GM18868 (cell line): Measurements from ENCODE around the gene TUBA1C.
"Not testable (repeated sequence)": the region's sequence is repeated elsewhere in the genome, so short reads cannot be mapped to it uniquely, and the experiment has no call there.

Experiments
- ATAC-seq: cut with Tn5 transposase; IDR thresholded peaks from one replicate; pipeline ENCODE4 v1.9.1; 2021; ENCODE audit warnings: mild to moderate bottlenecking, moderate library complexity; ENCODE audit not compliant: unreplicated experiment

Gene TUBA1C

DNA sequence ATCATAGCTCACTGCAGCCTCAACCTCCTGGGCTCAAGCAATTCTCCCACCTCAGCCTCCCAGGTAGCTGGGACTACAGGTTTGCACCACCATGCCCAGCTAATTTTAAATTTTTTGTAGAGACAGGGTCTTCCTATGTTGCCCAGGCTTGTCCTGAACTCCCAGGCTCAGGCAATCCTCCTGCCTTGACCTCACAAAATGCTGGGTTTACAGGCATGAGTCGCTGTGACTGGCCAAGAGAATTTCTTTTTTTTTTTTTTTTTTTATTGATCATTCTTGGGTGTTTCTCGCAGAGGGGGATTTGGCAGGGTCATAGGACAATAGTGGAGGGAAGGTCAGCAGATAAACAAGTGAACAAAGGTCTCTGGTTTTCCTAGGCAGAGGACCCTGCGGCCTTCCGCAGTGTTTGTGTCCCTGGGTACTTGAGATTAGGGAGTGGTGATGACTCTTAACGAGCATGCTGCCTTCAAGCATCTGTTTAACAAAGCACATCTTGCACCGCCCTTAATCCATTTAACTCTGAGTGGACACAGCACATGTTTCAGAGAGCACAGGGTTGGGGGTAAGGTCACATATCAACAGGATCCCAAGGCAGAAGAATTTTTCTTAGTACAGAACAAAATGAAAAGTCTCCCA, 18.0 kb downstream of the TUBA1C start:
- ATAC-seq, result not testable (repeated sequence)

DNA sequence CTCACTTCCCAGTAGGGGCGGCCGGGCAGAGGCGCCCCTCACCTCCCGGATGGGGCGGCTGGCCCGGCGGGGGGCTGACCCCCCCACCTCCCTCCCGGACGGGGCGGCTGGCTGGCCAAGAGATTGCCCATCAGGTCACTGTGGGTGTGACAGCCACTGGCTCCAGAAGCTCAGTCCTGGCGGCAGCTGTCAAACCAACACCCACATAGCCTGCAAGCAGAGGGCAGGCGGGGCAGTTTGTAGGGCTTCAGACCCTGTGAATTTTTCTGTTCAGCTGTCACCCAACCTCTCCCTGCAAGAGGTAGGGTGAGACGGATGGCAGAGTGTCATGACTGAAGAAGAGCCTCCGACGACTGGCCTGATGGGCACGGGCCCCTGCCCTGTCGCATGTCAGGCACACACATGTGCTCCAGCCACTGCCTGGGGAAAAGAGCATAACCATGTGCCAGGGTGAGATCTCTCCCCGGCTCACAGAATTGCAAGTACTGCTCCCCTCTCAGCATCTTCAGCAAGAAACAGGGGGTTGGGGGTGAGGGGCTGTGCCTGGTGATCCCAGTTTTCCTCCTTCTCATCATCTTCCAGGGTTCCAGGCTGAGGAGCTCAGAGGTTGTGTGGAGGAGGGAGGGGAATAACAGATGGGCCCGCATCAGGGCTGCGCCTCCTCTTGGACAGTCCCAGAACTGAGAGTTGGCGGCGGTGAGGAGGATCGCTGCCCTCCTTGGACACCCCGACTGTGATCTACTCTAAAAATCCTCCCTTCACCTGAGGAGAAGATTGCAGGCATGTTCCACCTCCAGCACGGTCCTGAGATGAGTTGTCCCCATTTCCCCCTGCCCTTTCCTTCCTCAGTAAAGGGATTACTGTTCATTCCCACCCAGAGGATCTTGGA, 18.9 kb downstream of the TUBA1C start:
- no peak for ATAC-seq

DNA sequence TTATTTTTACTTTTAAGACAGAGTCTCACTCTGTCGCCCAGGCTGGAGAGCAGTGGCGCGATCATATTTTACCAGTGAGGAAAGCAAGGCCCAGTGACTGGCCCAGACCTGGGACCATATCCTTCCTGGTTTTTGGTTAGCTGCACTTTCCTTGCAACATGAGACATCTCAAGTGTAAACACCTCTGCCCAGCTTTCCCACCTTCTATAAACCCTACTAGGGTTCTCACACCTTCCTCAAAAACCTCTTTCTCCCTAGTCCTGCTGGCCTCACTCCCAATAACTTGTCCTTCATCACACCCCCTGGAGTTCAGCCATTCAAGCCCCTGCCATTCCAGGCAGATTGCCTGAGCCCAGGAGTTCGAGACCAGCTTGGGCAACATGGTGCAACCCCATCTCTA, 19.8 kb downstream of the TUBA1C start:
- no peak for ATAC-seq

DNA sequence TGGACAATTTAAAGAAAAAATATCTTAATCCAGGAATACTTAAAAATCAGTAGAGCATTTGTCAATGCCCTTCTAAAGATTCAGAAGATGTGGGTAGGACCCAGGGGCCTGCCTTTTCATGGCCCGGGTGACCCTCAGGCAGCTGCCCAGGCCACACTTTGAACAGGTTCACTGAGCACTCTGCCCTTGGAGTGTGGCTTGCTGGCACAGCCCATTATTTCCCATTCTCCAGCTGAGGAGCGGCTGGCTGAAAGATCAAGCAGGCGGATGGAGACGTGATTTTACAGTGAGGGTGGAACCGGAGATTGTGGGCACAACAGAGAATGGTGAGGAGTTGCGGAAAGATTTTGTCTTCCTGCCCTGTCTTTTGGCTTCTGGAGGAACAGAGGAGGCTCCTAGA, 23.0 kb downstream of the TUBA1C start:
- ATAC-seq, result no peak

DNA sequence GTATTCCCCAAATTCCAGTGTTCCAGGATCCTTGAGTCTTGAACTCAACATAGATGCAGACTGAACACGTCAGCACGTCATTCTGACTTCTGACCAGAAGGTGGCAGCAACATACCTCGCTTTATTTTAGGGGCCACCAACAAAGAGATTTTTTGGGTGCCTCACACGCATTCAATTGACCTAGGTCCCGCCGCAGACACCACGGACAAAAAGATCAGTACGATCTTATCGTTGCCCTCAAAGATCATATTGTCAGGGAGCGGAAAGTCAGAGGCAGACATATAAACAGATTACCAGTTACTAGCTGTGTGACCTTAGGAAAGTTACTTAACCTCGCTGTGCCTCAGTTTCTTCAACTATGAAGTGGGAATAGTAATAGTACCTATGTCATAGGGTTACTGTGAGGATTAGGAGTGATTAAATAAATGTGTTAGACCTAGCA, 23.6 kb downstream of the TUBA1C start:
- ATAC-seq, result no peak

DNA sequence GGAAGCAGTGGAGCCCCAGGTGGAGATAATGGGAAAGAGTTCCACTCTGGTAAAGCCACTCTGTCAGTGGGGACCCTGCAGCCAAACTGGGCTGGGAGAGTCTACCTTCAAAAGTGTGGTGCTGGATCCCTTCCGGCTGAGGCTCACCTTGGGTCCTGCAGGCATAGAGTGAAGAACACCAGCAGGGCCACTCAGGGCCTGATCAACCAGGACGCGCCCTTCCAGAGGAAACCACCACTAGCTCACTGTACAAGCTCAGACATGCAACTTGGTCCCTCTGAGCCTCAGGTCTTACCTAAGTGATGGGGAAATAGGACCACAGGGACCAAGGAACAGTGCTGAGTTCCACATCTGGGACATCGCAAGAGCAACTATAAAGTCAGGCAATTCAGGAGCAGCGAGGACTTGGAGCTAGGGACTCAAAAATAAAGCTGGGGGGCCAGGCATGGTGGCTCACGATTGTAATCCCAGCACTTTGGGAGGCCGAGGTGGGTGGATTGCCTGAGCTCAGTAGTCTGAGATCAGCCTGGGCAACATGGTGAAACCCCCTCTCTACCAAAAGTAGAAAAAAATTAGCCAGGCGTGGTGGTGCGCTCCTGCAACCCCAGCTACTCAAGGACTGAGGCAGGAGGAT, 24.2 kb downstream of the TUBA1C start:
- no peak for ATAC-seq

DNA sequence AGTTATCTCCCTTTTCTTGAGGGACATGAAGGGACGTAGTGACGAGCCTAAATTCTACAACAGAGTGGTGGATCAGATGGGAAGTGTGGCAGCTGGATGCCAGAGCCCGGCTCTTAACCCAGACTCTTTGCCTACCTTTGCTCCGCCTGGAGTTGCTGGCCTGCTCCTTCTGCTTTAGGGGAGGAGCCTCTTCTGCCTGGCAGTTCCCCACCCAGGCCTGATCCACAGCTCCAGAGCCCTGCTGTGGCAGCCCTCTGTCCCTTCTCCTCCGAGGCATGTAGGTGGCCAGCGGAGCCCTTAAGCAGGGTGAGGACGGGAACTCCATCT, 27.8 kb downstream of the TUBA1C start:
- no peak for ATAC-seq

DNA sequence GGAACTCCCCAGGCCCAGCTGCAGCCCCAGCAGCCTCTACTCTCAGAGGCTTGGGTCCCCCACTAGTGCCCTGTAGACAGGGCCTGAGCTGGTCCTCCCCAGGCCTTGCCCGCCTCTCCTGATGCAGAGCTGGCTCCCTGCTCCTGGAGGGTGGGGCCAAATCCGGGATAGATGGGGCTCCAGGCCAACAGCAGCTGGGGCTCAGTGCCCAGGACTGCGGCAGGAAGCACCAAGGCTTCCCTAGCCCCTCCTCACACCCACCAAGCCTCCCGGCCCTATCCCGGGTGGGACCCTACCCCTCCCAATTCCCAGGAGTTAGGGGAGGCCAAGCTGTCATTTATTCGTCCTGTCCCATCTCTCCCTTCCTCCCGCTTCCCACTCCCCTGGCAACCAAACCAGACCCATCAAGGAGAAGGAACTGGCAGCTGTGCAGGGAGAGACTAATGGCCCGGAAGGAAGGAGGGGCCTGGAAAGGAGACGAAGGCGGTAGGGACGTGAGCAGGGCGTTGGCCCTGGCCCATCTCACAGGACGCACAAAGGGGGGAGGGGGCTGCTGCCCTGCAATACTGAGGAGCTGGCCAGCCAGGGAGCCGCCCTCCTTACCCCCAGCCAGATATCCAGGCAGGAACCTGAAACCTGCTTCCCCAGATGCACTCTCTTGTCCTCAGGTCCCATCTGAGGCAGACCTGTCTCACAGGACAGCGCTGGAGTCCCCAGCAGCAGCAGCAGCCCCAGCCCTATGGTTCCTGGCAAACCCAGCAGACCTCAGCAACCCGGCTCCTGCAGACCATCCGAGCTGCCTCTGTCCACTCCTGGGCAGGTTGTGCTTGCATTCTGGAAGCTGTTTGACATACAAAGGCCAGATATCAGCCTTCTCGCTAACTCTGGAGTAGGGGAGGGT, 28.4 kb downstream of the TUBA1C start:
- ATAC-seq, result no peak

DNA sequence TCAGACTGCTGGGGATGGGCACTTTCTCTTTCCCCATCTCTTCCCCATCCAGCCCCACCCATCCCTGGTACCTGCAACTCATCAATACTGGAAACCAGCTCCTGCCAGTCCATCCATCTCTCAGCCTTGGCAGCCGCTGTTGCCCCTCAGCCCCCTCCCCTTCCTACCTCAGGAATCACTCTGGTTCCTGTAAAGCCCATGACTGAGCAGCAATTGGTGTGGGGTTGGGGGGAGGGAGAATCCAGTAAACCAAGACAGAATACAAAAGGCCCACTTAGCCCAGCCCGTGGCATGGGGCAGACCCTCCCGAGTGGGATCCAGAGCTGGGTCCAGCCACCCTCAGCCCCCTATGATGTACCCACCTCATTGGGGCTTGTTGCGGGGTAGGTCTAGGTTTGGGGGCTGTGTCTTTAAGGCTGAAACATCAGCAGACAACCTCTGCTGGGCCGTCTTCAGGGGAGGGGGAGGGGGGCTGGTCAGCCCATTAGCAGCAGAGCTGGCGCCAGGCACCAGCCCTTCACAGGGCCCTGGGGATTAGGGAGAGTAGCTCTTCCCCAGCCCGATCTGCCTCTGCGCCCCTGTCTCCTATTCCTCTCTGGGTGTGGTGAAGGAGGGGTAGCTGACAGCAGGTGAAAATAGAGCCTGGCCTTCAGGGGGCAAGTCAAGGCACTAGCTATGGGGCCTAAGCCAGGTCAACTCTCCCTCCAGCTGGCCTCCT, 29.4 kb downstream of the TUBA1C start:
- no peak for ATAC-seq

DNA sequence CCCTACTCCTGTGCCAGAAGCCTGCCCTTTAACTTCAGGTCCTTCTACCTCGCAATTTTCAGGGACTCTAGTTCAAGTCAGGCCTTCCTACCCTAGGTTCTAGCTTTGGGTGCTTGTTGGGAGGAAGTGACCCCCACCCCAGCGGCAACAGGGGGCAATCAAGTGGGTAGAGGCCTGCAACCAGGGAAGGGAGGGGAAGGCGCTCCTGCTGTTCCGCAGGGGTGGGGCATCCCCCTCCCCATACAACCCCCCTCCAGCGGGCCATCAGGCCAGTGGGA, 29.9 kb downstream of the TUBA1C start:
- no peak for ATAC-seq

DNA sequence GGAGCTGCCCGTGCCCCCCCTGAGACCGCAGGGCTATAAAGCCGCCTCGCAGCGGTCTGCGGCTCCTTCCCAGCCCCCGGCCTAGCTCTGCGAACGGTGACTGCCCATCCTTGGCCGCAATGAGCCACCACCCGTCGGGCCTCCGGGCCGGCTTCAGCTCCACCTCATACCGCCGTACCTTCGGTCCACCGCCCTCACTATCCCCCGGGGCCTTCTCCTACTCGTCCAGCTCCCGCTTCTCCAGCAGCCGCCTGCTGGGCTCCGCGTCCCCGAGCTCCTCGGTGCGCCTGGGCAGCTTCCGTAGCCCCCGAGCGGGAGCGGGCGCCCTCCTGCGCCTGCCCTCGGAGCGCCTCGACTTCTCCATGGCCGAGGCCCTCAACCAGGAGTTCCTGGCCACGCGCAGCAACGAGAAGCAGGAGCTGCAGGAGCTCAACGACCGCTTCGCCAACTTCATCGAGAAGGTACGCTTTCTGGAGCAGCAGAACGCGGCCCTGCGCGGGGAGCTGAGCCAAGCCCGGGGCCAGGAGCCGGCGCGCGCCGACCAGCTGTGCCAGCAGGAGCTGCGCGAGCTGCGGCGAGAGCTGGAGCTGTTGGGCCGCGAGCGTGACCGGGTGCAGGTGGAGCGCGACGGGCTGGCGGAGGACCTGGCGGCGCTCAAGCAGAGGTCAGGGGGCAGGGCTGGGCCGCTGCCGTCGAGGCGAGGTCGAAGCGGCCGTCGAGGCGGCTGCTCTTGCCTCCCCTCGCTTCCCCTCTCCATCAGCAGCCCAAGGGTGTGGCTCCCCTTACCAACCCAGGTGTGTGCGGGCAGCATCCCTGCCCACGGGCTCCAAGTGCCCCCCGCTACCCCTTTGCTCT, 30.4 kb downstream of the TUBA1C start, which contains the start of gene PRPH:
Gene PRPH, plus strand, starts transcription at position 66 of the 855 bp plus-strand sequence. Its CDS starts 54 bp downstream, at position 120.
- ATAC-seq, result no peak

DNA sequence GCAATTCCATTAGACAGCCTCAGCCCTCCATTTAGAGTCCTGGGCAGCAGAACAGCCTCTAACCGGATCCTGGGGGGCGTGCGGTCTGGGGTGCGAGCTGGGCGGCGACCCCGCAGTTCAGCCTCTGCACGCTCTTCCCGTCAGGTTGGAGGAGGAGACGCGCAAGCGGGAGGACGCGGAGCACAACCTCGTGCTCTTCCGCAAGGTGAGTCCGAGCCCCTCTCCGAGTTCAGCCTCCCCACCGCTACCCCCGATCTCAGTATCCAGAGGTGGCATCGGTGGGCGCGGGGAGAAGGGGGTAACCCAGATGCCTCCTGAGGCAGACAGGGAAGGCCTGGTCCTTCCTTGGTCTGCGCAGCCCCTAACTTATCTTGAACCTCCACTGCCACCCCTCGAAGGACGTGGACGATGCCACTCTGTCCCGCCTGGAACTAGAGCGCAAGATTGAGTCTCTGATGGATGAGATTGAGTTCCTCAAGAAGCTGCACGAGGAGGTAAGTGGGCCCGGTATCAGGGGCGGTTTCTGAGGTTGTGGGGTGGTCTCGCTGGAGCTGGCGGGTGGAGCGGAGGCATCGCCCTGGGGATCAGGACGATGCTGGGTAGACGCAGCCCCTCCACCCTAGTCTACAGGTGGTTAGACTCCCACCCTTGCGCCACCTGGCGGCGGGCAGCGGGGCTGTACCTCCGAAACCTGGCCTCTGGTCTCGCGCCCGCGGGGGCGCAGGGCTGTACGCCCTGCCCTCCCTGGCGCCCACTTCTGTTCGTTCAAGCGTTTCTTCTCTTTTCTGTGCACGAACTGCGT, 31.4 kb downstream of the TUBA1C start:
- ATAC-seq, result no peak

DNA sequence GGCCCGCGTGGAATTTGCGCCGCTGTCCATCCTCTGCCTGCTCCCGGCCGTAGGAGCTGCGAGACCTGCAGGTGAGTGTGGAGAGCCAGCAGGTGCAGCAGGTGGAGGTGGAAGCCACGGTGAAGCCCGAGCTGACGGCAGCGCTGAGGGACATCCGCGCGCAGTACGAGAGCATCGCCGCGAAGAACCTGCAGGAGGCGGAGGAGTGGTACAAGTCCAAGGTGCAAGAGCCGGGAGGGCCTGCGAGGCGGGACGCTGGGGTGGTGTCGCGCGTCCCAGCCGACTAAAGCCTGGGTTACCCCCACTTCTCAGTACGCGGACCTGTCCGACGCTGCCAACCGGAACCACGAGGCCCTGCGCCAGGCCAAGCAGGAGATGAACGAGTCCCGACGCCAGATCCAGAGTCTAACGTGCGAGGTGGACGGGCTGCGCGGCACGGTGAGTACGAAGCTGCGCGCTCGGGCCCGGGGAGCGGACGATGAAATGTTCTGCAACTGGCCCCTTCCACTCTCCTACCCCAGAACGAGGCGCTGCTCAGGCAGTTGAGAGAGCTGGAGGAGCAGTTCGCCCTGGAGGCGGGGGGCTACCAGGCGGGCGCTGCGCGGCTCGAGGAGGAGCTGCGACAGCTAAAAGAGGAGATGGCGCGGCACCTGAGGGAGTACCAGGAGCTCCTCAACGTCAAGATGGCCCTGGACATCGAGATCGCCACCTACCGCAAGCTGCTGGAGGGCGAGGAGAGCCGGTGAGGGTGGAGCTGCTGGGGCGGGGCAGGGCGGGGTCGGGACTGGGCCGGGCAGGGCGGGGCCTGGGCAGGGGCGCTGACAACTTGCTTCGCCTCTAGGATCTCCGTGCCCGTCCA, 32.2 kb downstream of the TUBA1C start:
- no peak for ATAC-seq

DNA sequence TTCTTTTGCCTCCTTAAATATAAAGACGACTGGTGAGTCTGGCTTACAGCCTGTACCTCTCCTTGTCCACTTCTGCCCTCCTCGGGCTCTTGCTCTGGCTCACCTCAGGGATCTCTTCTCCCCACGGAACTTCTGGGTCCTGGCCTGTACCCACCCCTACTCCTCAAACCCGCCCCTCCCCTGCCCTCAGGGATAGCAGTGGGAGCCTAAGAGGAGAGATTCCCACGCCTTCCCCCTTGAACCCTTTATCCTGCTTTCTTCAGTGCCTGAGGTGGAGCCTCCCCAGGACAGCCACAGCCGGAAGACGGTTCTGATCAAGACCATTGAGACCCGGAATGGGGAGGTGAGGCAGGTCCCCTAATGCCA, 32.8 kb downstream of the TUBA1C start:
- ATAC-seq, result no peak

DNA sequence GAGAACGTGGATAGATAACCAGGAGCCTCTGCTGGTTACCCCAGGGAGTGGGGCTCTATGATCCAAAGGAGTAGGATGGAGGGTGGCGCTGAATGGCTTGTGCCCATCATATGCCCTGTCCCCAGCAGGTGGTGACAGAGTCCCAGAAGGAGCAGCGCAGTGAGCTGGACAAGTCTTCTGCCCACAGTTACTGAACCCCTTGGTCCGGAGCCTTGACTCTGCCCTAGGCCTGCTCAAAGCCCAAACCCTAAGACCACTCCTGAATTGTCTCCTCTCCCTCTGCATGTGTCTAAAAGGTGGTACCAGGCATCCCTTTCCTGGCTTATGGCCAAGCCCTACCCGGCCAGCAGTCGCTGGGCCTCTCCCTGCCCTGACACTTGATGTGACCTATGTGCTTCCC, 33.3 kb downstream of the TUBA1C start:
- ATAC-seq, result no peak

DNA sequence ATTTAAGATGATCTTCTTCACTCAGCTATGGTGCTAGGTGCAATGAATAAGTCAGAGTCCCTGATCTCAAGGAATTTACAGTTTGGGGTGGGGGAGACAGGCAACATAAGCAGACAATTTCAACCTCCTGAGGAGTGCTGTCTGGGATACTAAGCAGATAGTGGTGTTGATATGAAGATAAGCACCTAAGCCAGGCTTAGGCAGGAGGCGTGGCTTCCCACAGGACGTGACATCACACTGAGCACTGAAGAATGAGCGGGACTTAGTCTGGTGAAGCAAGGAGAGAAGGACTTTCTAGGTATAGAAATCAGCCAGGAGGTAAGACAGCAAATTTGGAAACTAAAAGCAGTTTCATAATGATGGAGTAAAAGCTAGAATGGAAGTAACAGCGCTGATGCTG, 36.9 kb downstream of the TUBA1C start:
- no peak for ATAC-seq

DNA sequence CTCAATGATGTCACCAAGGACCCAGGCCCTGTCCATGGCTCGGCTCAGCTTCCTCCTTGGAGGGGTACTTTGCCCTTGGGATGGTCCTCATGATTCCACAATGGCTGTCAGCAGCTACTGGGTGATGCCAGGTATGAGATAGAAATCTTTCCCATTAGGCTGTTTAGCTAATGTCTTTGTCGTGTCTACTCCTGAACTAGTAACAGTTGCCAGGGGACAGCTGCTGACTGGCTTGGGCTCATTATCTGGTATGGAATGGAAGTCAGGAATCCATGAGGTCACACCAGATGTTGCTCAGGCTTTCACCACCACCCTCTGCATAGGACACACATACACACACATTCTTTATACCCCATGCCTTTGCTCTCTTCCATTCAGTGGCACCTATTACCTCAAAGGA, 39.3 kb downstream of the TUBA1C start:
- ATAC-seq, result no peak
